Tibial nerve (tissue), 4 donors: ENCODE data around the gene TCF25.

Source experiments
- CTCF ChIP-seq, 5 experiments: fragments of 200-600 bp in 3 of 5; fragments of 450-650 bp in 2 of 5; sonication (generic) in 3 of 5; IDR thresholded peaks; one replicate each; pipeline ENCODE4 v1.5.1; 2016 to 2019; ENCODE audit warnings: antibody characterized with exemption in 5 of 5, mild to moderate bottlenecking in 3 of 5, moderate library complexity in 2 of 5
- EP300 ChIP-seq, 2 donors: sonication (generic); formaldehyde crosslinking; IDR thresholded peaks; one replicate each; pipeline ENCODE4 v1.6.1; 2017; ENCODE audit warnings: antibody characterized with exemption in 2 of 2, mild to moderate bottlenecking in 1 of 2
- POLR2A ChIP-seq, 2 donors: fragments of 450-650 bp; IDR thresholded peaks; one replicate each; pipeline ENCODE4 v1.6.1; 2017; ENCODE audit warnings: antibody characterized with exemption in 2 of 2, mild to moderate bottlenecking in 2 of 2, moderate library complexity in 2 of 2

GRCh38 chr16:89936981-89937380 lies 63.6 kb downstream of the TCF25 start:
- TF ChIP-seq POLR2A (IDR thresholded peaks at IDR 0.05), result no peak
- no peak for TF ChIP-seq CTCF (IDR thresholded peaks at IDR 0.05)
- TF ChIP-seq EP300 (IDR thresholded peaks at IDR 0.05), result no peak
